A673 (cell line): ENCODE measurements around the gene MORN3.
"Not testable (repeated sequence)": the region's sequence is repeated elsewhere in the genome, so short reads cannot be mapped to it uniquely, and the experiment has no call there.

Source experiments
- EZH2 ChIP-seq: fragments of 200-600 bp; sonication (generic); IDR thresholded peaks from 2 replicates; pipeline ENCODE4 v1.6.1; 2017; ENCODE audit warnings: borderline replicate concordance, low read depth, mild to moderate bottlenecking, mixed read lengths, antibody characterized with exemption, low read length; ENCODE audit not compliant: poor library complexity, severe bottlenecking
- TF ChIP-seq, protein P1 (sequence below): fragments of 300-800, 200-600 bp; sonication (generic); conservative IDR thresholded peaks from 2 replicates; pipeline ENCODE4 v1.5.1; 2017; ENCODE audit warnings: low read depth, mild to moderate bottlenecking, antibody characterized with exemption, low read length, moderate library complexity, mixed read lengths

DNA sequence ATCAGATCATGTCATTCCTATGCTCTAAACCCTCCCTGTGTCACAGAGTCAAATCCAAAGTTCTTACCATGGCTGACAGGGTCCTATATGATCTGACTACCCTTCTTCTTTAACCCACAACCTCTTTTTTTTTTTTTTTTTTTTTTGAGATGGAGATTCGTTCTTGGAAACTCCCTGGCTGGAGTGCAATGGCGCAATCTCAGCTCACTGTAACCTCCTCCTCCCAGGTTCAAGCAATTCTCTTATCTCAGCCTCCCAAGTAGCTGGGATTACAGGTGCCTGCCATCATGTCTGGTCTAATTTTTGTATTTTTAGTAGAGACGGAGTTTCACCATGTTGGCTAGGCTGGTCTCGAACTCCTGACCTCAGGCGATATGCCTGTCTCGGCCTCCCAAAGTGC, 2.6 kb downstream of the MORN3 start:
- TF ChIP-seq, protein P1, sequence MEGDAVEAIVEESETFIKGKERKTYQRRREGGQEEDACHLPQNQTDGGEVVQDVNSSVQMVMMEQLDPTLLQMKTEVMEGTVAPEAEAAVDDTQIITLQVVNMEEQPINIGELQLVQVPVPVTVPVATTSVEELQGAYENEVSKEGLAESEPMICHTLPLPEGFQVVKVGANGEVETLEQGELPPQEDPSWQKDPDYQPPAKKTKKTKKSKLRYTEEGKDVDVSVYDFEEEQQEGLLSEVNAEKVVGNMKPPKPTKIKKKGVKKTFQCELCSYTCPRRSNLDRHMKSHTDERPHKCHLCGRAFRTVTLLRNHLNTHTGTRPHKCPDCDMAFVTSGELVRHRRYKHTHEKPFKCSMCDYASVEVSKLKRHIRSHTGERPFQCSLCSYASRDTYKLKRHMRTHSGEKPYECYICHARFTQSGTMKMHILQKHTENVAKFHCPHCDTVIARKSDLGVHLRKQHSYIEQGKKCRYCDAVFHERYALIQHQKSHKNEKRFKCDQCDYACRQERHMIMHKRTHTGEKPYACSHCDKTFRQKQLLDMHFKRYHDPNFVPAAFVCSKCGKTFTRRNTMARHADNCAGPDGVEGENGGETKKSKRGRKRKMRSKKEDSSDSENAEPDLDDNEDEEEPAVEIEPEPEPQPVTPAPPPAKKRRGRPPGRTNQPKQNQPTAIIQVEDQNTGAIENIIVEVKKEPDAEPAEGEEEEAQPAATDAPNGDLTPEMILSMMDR = not testable (repeated sequence)
- not testable (repeated sequence) for TF ChIP-seq EZH2
